Activated T-cell treated with anti-CD3 and anti-CD28 coated beads for 1 hour (primary cell): ENCODE results near the gene B4GALNT2.
A peak's percentile ranks its signal among the peaks of the same experiment; 100 is the strongest.
"Not testable (repeated sequence)": the region's sequence is repeated elsewhere in the genome, so short reads cannot be mapped to it uniquely, and the experiment has no call there.

Source experiments
- DNase-seq: peaks from one replicate; pipeline ENCODE4 v3.0.0-alpha.2; 2020; ENCODE audit warnings: low read depth

Gene B4GALNT2

DNA sequence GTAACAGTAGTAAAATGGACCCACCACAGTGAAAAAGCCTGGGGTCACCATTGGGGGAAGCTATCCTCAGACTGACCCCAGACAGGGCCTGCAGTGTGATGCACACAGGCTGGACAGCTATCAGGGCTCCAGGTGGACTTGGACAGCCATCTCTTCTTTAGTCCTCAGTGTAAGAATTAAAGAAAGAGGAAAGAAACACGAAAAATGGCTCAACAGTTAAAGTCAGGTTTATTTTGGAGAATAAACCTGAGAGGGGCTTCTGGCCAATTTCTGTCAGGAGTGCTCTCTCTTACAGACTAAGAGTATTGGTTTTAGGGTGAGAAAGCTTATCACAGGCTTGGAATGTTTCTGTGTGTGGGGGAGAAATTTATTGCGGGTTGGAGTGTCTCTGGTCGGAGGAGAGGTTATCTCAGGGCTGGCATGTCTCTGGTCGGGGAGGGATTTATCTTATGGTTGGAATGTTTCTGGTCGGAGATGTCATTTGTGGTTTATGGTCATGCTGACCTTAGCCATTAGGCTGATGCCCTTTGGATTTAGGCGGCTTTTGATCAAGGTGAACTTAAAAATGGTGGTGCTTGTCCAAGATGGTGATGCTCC is 10.8 kb upstream of the B4GALNT2 start:
- DNase-seq = no peak

DNA sequence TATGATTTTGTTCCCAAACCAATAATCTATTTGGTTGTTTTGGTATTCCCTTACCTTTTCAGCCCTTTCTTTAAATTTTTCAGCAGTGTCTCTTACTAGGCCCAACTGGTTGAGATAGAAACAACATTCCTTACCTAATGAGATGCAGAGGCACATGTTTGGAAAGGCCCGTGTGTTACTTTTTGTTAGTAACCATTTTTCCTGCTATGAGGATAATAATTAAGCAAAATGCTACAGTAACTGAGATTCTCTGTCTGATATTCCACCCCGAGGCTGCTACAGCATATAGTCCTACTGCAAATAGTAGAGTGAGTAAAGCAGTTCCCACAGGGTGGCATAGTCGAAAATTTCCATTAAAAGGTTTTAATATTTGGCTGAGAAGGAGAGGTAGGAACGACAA is 10.0 kb upstream of the B4GALNT2 start:
- DNase-seq = no peak

DNA sequence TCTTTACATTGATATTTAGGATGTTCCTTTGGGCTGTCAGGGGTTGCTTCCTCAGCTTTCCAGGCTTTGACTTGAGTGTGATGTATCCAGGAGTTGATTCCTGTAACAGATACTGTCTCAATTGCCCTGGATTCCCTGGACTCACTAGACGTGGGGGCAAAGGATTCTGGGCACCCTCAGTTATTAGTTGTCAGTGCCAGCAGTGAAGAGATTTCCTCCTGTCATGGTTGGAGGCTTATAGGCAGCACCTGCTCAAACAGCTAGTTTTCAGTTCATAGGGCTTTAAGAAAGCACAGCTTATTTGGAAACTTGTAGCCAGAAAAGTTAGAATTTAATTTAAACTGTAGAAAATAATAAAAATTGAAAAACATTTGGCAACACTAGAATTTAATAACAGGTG is 9.5 kb upstream of the B4GALNT2 start:
- no peak for DNase-seq

DNA sequence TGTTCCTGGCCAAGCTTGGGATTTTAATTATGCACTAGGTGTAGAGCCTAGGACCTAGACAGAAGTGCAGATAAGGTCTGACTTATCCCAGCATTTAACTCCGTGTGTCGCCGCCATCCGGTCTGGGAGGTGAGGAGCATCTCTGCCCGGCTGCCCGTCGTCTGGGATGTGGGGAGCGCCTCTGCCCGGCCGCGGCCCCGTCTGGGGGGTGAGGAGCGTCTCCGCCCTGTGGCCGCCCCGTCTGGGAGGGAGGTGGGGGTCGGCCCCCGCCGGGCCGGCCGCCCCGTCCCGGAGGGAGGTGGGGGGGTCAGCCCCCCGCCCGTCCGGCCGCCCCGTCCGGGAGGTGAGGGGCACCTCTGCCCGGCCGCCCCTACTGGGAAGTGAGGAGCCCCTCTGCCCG is 7.1 kb upstream of the B4GALNT2 start:
- no peak for DNase-seq

DNA sequence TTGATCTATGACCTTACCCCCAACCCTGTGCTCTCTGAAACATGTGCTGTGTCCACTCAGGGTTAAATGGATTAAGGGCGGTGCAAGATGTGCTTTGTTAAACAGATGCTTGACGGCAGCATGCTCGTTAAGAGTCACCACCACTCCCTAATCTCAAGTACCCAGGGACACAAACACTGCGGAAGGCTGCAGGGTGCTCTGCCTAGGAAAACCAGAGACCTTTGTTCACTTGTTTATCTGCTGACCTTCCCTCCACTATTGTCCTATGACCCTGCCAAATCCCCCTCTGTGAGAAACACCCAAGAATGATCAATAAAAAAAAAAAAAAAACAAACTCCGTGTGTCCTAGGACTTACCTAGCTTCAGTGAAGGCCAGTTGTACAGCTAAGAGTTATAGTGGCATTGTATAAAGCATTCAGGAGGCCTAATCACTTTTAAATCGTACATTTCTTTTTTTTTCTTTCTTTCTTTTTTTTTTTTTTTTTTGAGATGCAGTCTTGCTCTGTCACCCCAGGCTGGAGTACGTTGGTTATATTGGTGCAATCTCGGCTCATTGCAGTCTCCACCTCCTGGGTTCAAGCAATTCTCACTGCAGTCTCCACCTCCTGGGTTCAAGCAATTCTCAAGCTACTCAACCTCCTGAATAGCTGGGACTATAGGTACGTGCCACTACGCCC is 6.2 kb upstream of the B4GALNT2 start:
- not testable (repeated sequence) for DNase-seq

DNA sequence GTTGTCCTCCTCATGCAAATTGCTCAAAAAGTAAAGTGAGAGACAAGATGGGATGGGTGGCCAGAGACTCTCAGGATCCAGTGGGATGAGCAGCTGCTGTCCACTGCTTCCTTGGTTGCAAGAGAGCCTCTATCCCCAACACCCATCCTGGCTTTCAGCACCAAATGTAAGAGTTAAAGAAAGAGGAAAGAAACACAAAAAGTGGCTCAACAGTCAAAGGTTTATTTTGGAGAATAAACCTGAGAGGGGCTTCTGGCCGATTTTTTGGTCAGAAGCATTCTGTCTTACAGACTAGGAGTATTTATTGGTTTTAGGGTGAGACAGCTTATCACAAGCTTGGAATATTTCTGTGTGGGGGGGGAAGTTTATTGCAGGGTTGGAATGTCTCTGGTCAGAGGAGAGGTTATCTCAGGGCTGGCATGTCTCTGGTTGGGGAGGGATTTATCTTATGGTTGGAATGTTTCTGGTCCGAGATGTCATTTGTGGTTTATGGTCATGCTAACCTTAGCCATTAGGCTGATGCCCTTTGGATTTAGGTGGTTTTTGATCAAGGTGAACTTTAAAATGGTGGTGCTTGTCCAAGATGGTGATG is 3.1 kb upstream of the B4GALNT2 start:
- not testable (repeated sequence) for DNase-seq

DNA sequence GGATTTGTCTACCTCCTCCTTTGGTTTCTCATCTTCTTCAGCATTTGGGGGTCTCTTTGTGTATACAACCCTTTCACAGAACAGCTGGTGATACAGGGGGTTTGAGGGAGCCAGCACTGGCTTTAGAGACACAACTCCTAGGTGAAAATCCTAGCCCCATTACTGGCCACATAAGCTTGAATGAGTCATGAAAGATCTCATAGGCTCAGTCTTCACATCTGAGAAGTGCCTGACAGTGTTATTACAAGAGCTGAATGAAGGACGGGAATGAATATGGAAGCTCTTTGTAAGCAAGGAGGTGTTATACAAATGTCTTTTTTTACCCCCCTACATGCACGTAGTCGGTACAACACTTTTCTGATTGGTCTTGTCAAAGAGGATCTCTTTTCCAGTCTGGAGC is 1.7 kb upstream of the B4GALNT2 start:
- DNase-seq = no peak

DNA sequence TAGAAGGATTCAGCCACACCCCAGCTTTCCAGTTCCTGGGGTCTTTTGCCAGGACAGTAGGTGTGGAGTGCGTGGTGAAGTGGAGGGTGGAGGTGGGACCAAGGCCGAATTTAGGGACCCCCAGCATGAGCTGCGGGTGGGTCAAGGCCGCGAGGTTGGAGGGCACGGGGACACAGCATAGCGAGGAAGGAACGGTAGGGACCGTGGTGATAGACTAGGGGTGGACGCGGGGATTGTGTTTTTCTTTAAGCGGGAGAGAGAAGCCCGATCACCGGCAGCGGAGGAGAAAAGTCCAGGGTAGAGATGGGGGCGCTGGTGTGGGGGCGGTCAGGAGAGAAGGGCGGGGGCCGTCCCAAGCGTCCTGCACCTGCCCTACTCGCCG is 261 bp upstream of the B4GALNT2 start:
- DNase-seq = no peak

DNA sequence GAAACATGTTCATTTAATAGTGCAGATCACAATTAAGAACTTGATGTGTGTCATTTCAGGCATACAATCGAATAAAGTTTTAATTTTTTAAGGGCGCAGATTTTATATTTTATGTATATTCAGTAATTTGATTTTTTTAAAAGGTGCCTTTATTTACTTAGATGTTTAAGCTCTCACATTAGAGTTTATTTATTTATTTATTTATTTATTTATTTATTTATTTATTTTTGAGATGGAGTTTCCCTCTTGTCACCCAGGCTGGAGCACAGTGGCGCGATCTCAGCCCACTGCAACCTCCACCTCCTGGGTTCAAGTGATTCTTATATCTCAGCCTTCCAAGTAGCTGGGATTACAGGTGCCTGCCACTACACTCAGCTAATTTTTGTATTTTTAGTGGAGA is 3.8 kb downstream of the B4GALNT2 start:
- DNase-seq = no peak

DNA sequence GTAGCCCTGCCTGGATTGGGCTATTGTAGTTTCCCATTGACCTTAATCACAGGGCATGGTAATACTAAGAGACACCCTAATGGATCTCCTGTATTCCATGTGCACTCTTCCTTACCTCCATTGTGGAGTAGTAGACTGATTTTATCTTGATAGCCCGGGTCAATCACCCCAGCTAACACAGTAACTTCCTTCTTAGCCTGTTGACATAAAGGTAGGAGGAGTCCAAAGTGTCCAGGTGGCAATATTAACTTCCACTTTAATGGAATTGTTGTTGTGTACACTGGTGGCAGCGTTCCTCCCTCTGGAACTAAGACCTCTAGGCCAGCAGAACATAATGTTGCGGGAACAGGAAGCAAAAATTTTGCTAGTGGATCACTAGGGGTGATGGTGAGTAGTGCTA is 13.1 kb downstream of the B4GALNT2 start:
- DNase-seq = not testable (repeated sequence)

DNA sequence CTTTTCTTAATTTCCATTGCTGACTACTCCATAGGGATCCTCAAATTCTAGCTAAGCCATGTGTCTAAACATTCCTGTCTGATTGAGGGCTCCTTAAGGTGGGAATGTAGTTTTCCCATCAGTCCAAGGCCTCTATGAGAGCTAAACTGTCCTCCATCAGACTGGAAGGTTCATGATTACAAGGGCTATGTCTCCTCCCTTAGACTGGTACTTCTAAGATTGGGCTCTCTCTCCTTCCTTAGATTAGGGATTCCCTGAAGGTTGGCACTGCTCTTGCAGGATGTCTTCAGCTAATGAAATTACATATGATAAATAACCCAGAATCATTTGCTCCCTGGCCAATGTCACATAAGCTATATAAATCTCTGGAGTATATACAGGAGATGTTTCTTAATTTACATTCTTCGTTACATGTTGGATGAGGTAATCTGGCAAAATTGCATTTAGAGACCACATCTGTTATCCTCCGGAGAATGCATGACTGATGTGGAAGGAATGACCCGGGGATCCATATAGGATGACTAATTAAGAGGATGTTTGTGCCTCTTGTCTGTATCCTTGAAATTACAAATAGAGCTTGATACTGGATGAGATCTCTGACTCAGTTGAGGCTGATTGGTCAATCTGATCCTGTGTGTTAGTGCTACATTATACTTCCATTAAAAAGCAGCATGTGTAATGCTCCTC is 14.2 kb downstream of the B4GALNT2 start:
- DNase-seq = no peak

DNA sequence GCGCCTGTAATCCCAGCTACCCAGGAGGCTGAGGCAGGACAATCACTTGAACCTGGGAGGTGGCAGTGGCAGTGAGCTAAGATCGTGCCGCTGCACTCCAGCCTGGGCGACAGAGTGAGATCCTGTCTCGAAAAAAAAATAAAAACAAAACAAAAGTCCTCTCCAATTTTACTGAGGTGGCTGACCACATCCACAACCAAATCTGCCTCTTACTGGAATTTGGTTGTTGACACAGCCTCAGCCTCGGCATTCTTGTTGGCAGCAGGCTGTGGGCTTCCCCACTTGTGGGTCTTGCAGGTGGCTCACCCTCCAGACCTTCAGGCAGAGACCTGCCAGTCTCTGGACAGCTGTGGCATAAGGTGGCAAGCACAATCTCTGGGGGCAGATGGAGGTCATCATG is 15.6 kb downstream of the B4GALNT2 start:
- no peak for DNase-seq

DNA sequence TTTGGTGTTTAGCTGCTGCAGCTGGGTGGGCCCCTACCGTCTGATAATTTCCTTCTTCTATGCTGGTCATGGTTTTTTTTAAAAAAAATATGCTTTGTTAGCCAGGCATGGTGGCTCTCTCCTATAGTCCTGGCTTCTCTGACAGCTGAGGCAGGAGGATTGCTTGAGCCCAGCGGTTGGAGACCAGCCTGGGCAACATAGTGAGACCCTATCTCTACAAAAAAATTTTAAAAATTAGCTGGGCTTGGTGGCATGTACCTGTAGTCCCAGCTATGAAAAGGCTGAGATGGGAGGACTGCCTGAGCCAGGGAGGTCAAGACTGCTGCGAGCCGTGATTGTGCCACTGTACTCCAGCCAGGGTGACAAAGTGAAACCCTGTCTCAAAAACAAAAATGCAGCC is 19.4 kb downstream of the B4GALNT2 start:
- no peak for DNase-seq

DNA sequence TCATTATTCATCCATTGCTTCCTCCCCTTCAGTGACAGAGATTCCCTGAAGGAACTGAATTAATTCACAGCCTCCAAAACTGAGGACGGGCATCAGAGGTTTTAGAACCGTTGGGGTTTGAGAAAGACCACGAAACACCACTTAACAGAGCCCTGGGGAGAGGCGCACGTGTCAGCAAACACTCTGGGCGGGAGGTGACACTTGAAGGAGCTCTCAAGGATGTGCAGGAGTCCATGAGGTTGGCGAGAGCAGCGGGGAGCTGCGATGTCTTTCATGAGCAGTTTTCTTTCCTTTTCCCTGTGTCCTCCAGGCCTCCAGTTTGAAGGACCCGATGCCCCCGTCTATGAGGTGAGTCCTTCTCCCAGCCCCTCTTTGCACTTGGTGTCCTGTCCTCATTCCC is 23.7 kb downstream of the B4GALNT2 start:
- DNase-seq = no peak

DNA sequence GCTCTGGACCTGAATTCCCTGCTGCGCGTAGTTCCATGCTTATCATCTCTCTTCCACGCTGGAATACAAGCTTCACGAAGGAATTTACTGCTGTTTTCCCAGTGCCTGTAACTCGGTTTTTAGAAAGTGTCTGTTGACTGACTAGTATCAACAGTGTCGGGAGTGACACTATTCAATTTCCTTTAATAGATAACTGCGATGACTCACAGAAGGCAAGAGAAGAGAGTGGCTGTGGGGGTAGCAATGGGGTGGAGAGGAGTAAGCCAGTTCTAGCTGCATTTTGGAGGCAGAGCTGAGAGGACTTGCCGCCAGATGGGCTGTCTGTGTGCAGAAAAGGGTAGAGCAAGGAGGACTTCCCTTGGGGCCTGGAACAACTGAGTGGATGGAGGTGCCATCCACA is 25.2 kb downstream of the B4GALNT2 start:
- no peak for DNase-seq

DNA sequence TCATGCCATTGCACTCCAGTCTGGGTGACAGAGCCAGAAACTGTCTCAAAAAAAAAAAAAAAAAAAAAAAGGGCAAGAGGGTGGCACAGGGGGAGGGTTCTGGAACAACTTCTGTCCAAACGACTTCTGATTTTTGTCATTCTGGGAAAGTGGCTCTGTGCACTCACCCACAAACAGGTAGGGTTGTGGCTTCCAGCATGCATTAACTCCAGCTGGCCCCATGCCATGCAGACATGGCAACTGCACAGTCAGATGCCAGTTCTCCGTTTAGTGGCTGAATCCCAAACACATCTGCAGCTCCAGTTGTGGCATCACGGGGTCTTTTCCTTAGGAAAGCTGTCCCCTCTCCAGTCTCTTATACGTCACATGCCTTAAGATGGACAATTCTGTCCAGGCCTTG is 30.3 kb downstream of the B4GALNT2 start:
- no peak for DNase-seq

DNA sequence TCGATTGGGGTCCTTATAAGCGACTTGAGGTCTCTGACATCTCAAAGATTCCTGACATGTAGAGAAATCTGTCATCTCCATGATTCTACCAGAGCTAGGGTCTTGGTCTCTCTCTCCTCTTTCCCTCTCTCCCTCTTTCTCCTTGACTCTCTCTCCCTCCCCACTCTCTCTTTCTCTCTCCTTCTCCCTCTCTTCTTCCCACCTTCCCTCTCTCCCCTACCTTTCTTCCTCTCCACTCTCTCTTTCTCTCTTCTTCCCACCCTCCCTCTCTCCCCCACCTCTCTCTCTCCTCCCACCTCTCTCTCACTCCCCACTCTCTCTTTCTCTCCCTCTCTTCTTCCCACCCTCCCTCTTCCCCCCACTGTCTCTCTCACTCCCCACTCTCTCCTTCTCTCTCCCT is 32.6 kb downstream of the B4GALNT2 start:
- DNase-seq = no peak

DNA sequence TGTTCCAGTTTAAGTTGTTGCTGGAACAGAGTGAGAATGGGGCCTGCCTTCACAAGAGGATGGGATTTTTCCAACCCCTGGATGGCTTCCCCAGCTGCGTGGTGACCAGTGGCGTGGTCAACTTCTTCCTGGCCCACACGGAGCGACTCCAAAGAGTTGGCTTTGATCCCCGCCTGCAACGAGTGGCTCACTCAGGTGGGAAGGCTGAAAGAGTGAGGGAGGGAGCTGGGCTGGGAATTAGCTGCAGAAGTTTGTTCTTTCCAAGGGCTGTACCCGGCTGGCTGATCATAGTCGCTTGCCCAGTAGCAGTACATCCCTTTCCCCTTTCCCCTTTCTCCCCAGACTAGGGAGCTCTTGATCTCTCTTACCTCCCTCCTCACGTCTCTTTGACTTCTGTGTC is 36.1 kb downstream of the B4GALNT2 start:
- no peak for DNase-seq

DNA sequence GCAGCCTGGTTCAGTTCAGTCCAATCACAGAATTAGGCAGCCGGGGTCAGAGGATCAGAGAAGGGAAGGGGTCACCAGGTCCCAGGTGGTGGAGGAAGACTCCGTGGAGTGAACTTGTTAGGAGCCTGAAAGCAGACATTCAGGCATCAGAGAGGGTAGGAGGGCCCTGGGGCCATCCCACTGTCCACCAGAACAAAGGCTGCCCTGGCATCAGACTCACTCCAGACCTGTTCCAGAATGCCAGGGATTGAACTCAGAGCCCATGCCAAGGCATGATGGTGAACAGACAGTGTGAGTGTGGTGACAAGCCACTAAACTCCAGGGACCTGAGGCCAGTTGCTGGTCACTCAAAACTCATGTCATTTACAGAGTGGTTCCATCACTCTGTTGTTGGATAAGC is 37.6 kb downstream of the B4GALNT2 start:
- DNase-seq = no peak

DNA sequence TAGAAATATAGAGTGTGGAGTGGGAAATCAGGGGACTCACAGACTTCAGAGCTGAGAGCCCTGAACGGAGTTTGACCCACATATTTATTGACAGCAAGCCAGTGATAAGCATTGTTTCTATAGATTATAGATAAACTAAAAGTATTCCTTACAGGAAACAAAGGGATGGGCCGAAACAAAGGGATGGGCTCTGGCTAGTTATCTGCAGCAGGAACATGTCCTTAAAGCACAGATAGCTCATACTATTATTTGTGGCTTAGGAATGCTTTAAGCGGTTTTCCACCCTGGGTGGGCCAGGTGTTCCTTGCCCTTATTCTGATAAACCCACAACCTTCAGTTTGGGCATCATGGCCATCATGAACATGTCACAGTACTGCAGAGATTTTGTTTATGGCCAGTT is 38.1 kb downstream of the B4GALNT2 start:
- DNase-seq = not testable (repeated sequence)

DNA sequence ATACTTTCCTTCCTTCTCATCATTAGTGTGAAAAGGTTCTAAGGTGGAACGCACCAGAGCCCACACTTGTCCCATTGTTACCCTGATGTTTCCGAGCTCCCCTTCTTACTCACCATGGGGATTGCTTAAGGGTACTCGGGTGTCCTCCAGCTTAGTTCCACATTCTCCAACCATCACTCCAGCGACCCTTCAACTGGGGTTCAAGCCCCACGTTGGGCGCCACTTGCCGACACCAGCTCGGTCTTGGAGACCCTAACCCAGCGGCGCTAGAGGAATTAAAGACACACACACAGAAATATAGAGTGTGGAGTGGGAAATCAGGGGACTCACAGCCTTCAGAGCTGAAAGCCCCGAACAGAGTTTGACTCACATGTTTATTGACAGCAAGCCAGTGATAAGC is 43.4 kb downstream of the B4GALNT2 start:
- not testable (repeated sequence) for DNase-seq

DNA sequence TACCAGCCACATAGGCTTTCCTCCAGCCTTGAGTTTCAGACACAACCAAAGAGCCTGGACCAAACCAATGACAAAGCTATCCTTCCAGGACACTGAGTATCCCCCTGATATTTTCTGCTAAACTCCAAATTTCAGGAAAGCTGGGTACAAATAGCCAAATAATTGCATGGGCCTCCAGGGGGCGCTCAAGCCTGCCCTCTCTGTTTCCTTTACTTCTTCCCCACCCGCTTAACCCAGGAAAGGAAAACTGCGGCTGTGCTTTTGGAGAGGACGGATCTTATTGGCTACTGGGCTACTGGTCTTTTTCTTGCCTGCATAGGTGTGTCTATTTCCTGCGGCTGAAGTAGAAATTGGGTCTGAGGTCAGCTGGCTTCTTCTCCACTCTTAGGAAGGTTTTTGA is 47.7 kb downstream of the B4GALNT2 start:
- DNase-seq = peak; percentile 60

DNA sequence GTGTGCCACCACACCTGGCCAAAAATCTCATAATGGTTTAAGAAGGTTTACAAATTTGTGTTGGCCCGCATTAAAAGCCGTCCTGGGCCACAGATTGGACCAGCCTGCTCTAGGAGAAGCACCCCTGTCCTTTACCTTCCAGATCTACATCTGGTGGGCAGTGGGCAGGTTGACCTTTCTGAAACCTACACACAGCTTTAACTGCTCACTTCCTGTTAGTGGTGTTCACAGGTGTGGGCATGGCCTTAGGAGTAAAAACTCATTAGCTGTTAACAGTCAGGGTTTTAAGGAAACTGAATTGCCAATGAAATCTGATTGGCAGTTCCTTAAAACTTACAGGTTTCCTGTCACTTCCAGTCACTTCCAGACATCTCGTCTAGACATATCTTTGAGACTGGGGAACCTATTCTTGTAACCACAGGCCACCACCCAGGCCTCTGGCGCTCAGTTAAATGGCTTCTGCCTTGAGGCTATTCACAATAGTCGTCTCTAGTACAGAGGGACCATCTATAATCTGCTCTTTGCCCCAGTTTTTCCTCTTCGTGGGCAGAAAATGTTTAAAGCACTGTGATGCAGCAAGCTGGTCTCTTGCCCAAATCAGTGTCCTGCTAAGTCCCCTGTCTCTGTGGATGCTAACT is 48.5 kb downstream of the B4GALNT2 start:
- no peak for DNase-seq
